GM12878 (cell line): ENCODE data around the gene IL4.

ENCODE experiments used
- CHD4 ChIP-seq: fragments of 200-600 bp; sonication (generic); IDR thresholded peaks from 2 replicates; pipeline ENCODE4 v1.6.1; 2016; ENCODE audit warnings: mild to moderate bottlenecking
- CTCF ChIP-seq, 3 experiments: IDR thresholded peaks in 2 of 3; conservative IDR thresholded peaks in 1 of 3; 2 replicates each; pipeline ENCODE4 v1.5.1; 2011; ENCODE audit warnings: low read depth in 3 of 3, low read length in 3 of 3, mild to moderate bottlenecking in 3 of 3, control low read depth in 2 of 3, moderate library complexity in 2 of 3, inconsistent platforms in 1 of 3, mixed read lengths in 1 of 3; ENCODE audit not compliant: control insufficient read depth in 2 of 3, insufficient read depth in 1 of 3; ENCODE audit errors: extremely low read depth in 1 of 3
- EZH2 ChIP-seq: IDR thresholded peaks from 2 replicates; pipeline ENCODE4 v1.6.1; 2012; ENCODE audit warnings: low read depth, mild to moderate bottlenecking, control low read depth, inconsistent platforms, low read length, borderline replicate concordance; ENCODE audit not compliant: control insufficient read depth
- HDAC2 ChIP-seq: fragments of 200-600 bp; sonication (generic); IDR thresholded peaks from 2 replicates; pipeline ENCODE4 v1.6.1; 2017
- LARP7 ChIP-seq: fragments of 450-650 bp; IDR thresholded peaks from 2 replicates; pipeline ENCODE4 v1.6.1; 2017; ENCODE audit warnings: mild to moderate bottlenecking
- POLR2A ChIP-seq: IDR thresholded peaks from 2 replicates; pipeline ENCODE4 v1.6.1; 2011; ENCODE audit warnings: low read depth, mild to moderate bottlenecking, low read length
- SUZ12 ChIP-seq: fragments of 200-600 bp; sonication (generic); IDR thresholded peaks from one replicate; pipeline ENCODE4 v1.6.1; 2018; ENCODE audit warnings: antibody characterized with exemption, mild to moderate bottlenecking; ENCODE audit not compliant: unreplicated experiment
- TAF1 ChIP-seq: IDR thresholded peaks from 2 replicates; pipeline ENCODE4 v1.6.1; 2011; ENCODE audit warnings: mild to moderate bottlenecking, low read depth, low read length, borderline replicate concordance
- TF ChIP-seq, protein P1 (sequence below): fragments of 450-650 bp; formaldehyde crosslinking; IDR thresholded peaks from 2 replicates; pipeline ENCODE4 v1.4.0; 2020; ENCODE audit warnings: mild to moderate bottlenecking, moderate library complexity

- TF ChIP-seq SUZ12 (no peak), HDAC2 (no peak), LARP7 (no peak), EZH2 (no peak), POLR2A (no peak), CHD4 (no peak), TAF1 (no peak), CTCF (IDR thresholded peaks at IDR 0.05 in 2 of 3, conservative IDR thresholded peaks at IDR 0.05 in 1 of 3; ENCODE audit: control insufficient read depth in 2 of 3, extremely low read depth in 1 of 3, insufficient read depth in 1 of 3, low read depth in 3 of 3, low read length in 3 of 3) (no peak)
- TF ChIP-seq, protein P1, sequence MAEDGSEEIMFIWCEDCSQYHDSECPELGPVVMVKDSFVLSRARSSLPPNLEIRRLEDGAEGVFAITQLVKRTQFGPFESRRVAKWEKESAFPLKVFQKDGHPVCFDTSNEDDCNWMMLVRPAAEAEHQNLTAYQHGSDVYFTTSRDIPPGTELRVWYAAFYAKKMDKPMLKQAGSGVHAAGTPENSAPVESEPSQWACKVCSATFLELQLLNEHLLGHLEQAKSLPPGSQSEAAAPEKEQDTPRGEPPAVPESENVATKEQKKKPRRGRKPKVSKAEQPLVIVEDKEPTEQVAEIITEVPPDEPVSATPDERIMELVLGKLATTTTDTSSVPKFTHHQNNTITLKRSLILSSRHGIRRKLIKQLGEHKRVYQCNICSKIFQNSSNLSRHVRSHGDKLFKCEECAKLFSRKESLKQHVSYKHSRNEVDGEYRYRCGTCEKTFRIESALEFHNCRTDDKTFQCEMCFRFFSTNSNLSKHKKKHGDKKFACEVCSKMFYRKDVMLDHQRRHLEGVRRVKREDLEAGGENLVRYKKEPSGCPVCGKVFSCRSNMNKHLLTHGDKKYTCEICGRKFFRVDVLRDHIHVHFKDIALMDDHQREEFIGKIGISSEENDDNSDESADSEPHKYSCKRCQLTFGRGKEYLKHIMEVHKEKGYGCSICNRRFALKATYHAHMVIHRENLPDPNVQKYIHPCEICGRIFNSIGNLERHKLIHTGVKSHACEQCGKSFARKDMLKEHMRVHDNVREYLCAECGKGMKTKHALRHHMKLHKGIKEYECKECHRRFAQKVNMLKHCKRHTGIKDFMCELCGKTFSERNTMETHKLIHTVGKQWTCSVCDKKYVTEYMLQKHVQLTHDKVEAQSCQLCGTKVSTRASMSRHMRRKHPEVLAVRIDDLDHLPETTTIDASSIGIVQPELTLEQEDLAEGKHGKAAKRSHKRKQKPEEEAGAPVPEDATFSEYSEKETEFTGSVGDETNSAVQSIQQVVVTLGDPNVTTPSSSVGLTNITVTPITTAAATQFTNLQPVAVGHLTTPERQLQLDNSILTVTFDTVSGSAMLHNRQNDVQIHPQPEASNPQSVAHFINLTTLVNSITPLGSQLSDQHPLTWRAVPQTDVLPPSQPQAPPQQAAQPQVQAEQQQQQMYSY (CRISPR knock-in tag) = no peak
Observed at GRCh38 chr5:132667309-132667708, 6.5 kb upstream of the IL4 start.
